K562 (cell line): Measurements from ENCODE around the gene SDF4.

ENCODE experiments used
- CREM ChIP-seq: IDR thresholded peaks from 2 replicates; pipeline ENCODE4 v1.6.1; 2014; ENCODE audit warnings: antibody characterized with exemption, low read depth
- GATA2 ChIP-seq: sonication (generic); formaldehyde crosslinking; IDR thresholded peaks from 2 replicates; pipeline ENCODE4 v1.4.0; 2020; ENCODE audit warnings: mild to moderate bottlenecking, missing genetic modification reagents
- JUNB ChIP-seq: fragments of 450-650 bp; formaldehyde crosslinking; conservative IDR thresholded peaks from 2 replicates; pipeline ENCODE4 v1.4.0; 2020; ENCODE audit warnings: mild to moderate bottlenecking
- MCM2 ChIP-seq: fragments of 450-650 bp; IDR thresholded peaks from 2 replicates; pipeline ENCODE4 v1.6.1; 2017; ENCODE audit warnings: low read depth, mild to moderate bottlenecking
- RBM25 ChIP-seq: fragments of 200-400 bp; formaldehyde crosslinking; IDR thresholded peaks from 2 replicates; pipeline ENCODE4 v1.6.1; 2018; ENCODE audit warnings: low read length, low read depth, moderate library complexity; ENCODE audit not compliant: severe bottlenecking
- UBTF ChIP-seq, 2 experiments: IDR thresholded peaks; 2 replicates each; pipeline ENCODE4 v1.6.1; 2012; ENCODE audit warnings: improper control_type of control experiment in 2 of 2, low read depth in 2 of 2, low read length in 2 of 2, borderline replicate concordance in 1 of 2
- ZFP91 ChIP-seq: sonication (generic); formaldehyde crosslinking; IDR thresholded peaks from 2 replicates; pipeline ENCODE4 v1.8.0; 2022; ENCODE audit warnings: mild to moderate bottlenecking, missing genetic modification reagents

- TF ChIP-seq ZFP91 (CRISPR knock-in tag) = no peak
- TF ChIP-seq UBTF (IDR thresholded peaks at IDR 0.05; ENCODE audit: borderline replicate concordance in 1 of 2, low read depth in 2 of 2, low read length in 2 of 2) = no peak
- TF ChIP-seq JUNB (CRISPR knock-in tag) = no peak
- no peak for TF ChIP-seq MCM2
- TF ChIP-seq GATA2 (CRISPR knock-in tag) = no peak
- TF ChIP-seq RBM25 = no peak
- no peak for TF ChIP-seq CREM
These were observed 60.1 kb downstream of the SDF4 start for GRCh38 chr1:1171546-1172340.
